WI38 (cell line): Measurements from ENCODE around the gene CACNA2D1.
"Not testable (repeated sequence)": the region's sequence is repeated elsewhere in the genome, so short reads cannot be mapped to it uniquely, and the experiment has no call there.

Source experiments
- H3K4me3 ChIP-seq: 2 replicates; pipeline ENCODE4 v1.5.1; 2011; ENCODE audit warnings: low read depth, mild to moderate bottlenecking, control low read depth, low read length
- CTCF ChIP-seq: IDR thresholded peaks from 2 replicates; pipeline ENCODE4 v1.5.1; 2012; ENCODE audit warnings: low read depth, mild to moderate bottlenecking, control low read depth, low read length

The CACNA2D1 gene

GRCh38 chr7:82154728-82155127 is 288.8 kb downstream of the CACNA2D1 start:
- no peak overlapping the region for H3K4me3 ChIP-seq
- no peak for TF ChIP-seq CTCF

- H3K4me3 ChIP-seq = no peak overlapping the region
- TF ChIP-seq CTCF = no peak
Measured at GRCh38 chr7:82153776-82154175, 289.8 kb downstream of the CACNA2D1 start.

- H3K4me3 ChIP-seq = no peak overlapping the region
- no peak for TF ChIP-seq CTCF
Measured at GRCh38 chr7:82152858-82153257, 290.7 kb downstream of the CACNA2D1 start.

GRCh38 chr7:82146491-82146890 is 297.1 kb downstream of the CACNA2D1 start:
- no peak for TF ChIP-seq CTCF
- no peak overlapping the region for H3K4me3 ChIP-seq

- TF ChIP-seq CTCF = no peak
Measured at GRCh38 chr7:82142263-82142864, 301.2 kb downstream of the CACNA2D1 start.

GRCh38 chr7:82141427-82141826 is 302.1 kb downstream of the CACNA2D1 start:
- TF ChIP-seq CTCF = no peak
- no peak overlapping the region for H3K4me3 ChIP-seq

More at GRCh38 chr7:82142263-82142864, 301.2 kb downstream of the CACNA2D1 start:
- no peak overlapping the region for H3K4me3 ChIP-seq

GRCh38 chr7:82140608-82141007 is 303.0 kb downstream of the CACNA2D1 start:
- not testable (repeated sequence) for H3K4me3 ChIP-seq

- no peak for TF ChIP-seq CTCF
- no peak overlapping the region for H3K4me3 ChIP-seq
Measured at GRCh38 chr7:82131215-82131614, 312.4 kb downstream of the CACNA2D1 start.
